ENCODE data around the gene SKAP2. TPM values are rescaled to one million over a fixed set of nuclear protein-coding genes. Genes with fewer than 3 reads are reported as not detected.

The SKAP2 gene
- total and polyA plus RNA-seq, 2 of the 13 experiments (the other 11 are each of a cell fraction or from before 2014, with no cell fraction given): 3.6 to 12.9 TPM

- Histone ChIP-seq H4K20me1 (ENCODE audit: insufficient read depth, low read length) (no peaks in the 10 kb centered on the region), H3K9ac (ENCODE audit: insufficient read depth, low read depth, low read length) (no peak overlapping the region), H3K79me2 (ENCODE audit: insufficient read depth, low read length) (no peaks in the 10 kb centered on the region), H3K27ac (ENCODE audit: extremely low read length, insufficient read depth, low read length) (no peak overlapping the region), H3K4me2 (ENCODE audit: low read depth, low read length) (no peak overlapping the region), H3K9me3 (ENCODE audit: low read length) (no peaks in the 10 kb centered on the region), H3K27me3 (ENCODE audit: control insufficient read depth in 1 of 2, insufficient read depth in 2 of 2, low read length in 2 of 2) (no peaks in the 10 kb centered on the region), H3K36me3 (replicated peaks in 1 of 2; ENCODE audit: control insufficient read depth in 1 of 2, insufficient read depth in 2 of 2, low read length in 2 of 2) (no peaks in the 10 kb centered on the region), H3K4me1 (ENCODE audit: insufficient read depth, low read length) (peaks cover 54% of the 10 kb centered on the region), H2AFZ (ENCODE audit: low read length) (no peak overlapping the region), H3K4me3 (replicated peaks in 1 of 3; ENCODE audit: insufficient read depth in 1 of 3, low read depth in 2 of 3, low read length in 3 of 3) (no peak overlapping the region)
- intact Hi-C loops (cut with micrococcal nuclease; ENCODE audit: unreplicated experiment): no loop called here
- POLR2A ChIA-PET: no interaction called here
- in situ Hi-C loops (cut with HindIII; ENCODE audit: extremely low pct_ligation_motif_present, low pct_unique_long_range_greater_than_20kb): no loop called here
- TF ChIP-seq SKI (IDR thresholded peaks at IDR 0.05; ENCODE audit: partially characterized antibody) (no peak), ZKSCAN1 (IDR thresholded peaks at IDR 0.05; ENCODE audit: low read length) (no peak), ELF4 (CRISPR knock-in tag; IDR thresholded peaks at IDR 0.05; ENCODE audit: borderline replicate concordance) (no peak), ZNF639 (CRISPR knock-in tag; conservative IDR thresholded peaks at IDR 0.05) (no peak), PCBP1 (IDR thresholded peaks at IDR 0.05; ENCODE audit: borderline replicate concordance, low read depth, low read length) (no peak)
- FAIRE-seq (no peak), DNase-seq (ENCODE audit: low spot score) (no peak), ATAC-seq (no peak)
- no TSS peak for BruUV-seq (replicated peaks)
- CTCF ChIA-PET (ENCODE audit: low intra/inter-chr PET ratio, low total read pairs): interaction anchor here (0.7 to 1.3 kb wide), 2 partner anchors 168 to 458 kb away, joined by 3 to 9 read pairs; partner anchors contain the start of gene HOXA5
- WGBS (ENCODE audit: low lambda C conversion rate): 73% methylated on average over 4 of the region's 4 CpGs
These were observed 178.8 kb downstream of the SKAP2 start for GRCh38 chr7:26685606-26686005.

GRCh38 chr7:26684447-26684846 lies 179.9 kb downstream of the SKAP2 start:
- CTCF ChIA-PET (ENCODE audit: low intra/inter-chr PET ratio, low total read pairs): no interaction called here
- Histone ChIP-seq H3K36me3 (replicated peaks in 1 of 2; ENCODE audit: control insufficient read depth in 1 of 2, insufficient read depth in 2 of 2, low read length in 2 of 2) (no peaks in the 10 kb centered on the region), H3K4me1 (ENCODE audit: insufficient read depth, low read length) (peaks cover 46% of the 10 kb centered on the region), H3K4me3 (replicated peaks in 1 of 3; ENCODE audit: insufficient read depth in 1 of 3, low read depth in 2 of 3, low read length in 3 of 3) (no peak overlapping the region), H4K20me1 (ENCODE audit: insufficient read depth, low read length) (no peaks in the 10 kb centered on the region), H3K9ac (ENCODE audit: insufficient read depth, low read depth, low read length) (no peak overlapping the region), H3K4me2 (ENCODE audit: low read depth, low read length) (no peak overlapping the region), H3K27ac (ENCODE audit: extremely low read length, insufficient read depth, low read length) (no peak overlapping the region), H3K9me3 (ENCODE audit: low read length) (no peaks in the 10 kb centered on the region), H3K79me2 (ENCODE audit: insufficient read depth, low read length) (no peaks in the 10 kb centered on the region), H3K27me3 (ENCODE audit: control insufficient read depth in 1 of 2, insufficient read depth in 2 of 2, low read length in 2 of 2) (no peaks in the 10 kb centered on the region), H2AFZ (ENCODE audit: low read length) (no peak overlapping the region)
- no peak for FAIRE-seq
- 87% methylated on average over 3 of the region's 3 CpGs for WGBS (ENCODE audit: low lambda C conversion rate)
- intact Hi-C loops (cut with micrococcal nuclease; ENCODE audit: unreplicated experiment): loop anchor here (5.0 kb wide), 1 partner anchor 478 kb away; no protein-coding TSS in a partner anchor
- TF ChIP-seq MXI1 (IDR thresholded peaks at IDR 0.05; ENCODE audit: borderline replicate concordance, low read depth, low read length): no peak
- TF ChIP-seq SYNCRIP (IDR thresholded peaks at IDR 0.05; ENCODE audit: insufficient read depth, low read depth, low read length): no peak
- TF ChIP-seq ZNF276 (CRISPR knock-in tag; IDR thresholded peaks at IDR 0.05; ENCODE audit: low read depth): no peak
- TF ChIP-seq ZNF24 (IDR thresholded peaks at IDR 0.05): no peak
- no peak for DNase-seq (ENCODE audit: low spot score)
- ATAC-seq: no peak
- in situ Hi-C loops (cut with HindIII; ENCODE audit: extremely low pct_ligation_motif_present, low pct_unique_long_range_greater_than_20kb): no loop called here
- BruUV-seq (replicated peaks): no TSS peak
- POLR2A ChIA-PET: no interaction called here
